ENCODE measurements around the gene KCNG2.

The KCNG2 gene

DNA sequence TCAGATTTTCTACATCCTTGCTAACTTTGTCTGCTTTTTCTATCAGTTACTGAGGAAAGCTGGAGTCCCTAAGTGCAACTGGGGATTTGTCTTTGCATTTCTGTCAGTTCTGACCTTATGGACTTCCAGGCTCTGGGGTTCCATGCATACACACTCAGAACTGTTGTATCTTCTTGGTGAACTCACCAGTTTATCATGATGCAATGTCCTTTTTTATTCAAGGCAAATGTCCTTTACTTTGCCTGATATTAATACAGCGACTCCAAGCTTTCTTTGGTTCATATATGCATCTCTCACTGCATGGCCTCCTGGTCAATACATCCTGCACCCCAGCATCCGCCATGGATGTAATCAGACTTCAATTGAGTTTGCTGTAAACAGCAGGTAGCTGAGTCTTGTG is 109.0 kb downstream of the KCNG2 start:
- DNase-seq (ENCODE audit: low read depth) = no peak

DNA sequence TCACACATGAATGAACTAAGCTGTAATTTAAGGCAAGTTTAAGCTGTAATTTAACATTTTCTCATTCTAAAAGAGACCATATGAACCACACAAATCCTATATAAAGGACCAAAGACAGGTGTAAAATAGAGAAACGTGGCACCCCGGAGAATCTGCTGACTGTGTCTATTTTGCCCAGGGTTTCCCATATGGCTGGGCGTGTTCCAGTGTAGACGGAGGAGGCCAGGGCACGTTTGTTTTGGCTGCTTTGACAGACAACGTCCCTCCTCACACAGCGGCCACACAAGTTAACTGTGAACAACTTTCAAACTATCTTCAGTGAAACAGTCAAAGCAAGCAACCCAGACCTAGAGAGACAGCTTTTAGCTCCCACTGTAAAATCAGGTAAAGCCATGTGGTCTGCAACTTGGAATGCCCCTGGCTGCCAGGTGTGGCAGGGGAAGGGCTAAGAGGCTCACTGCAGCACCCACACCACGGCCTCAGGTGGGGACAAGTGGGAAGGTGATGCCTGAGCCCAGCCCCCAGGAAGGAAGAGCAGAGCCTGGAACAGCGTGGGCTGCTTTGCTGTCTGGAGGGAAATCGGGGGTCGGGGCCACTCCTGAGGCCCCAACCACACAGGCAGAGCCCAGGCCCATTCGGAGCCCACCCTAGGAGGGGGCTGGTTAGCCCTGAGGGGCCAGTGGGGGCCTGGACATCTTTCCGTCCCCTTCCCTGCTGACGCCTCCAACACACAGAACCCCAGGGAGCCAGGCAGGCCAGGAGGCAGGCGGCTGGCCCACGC is 113.0 kb downstream of the KCNG2 start:
- no peak for DNase-seq (ENCODE audit: low read depth)

DNA sequence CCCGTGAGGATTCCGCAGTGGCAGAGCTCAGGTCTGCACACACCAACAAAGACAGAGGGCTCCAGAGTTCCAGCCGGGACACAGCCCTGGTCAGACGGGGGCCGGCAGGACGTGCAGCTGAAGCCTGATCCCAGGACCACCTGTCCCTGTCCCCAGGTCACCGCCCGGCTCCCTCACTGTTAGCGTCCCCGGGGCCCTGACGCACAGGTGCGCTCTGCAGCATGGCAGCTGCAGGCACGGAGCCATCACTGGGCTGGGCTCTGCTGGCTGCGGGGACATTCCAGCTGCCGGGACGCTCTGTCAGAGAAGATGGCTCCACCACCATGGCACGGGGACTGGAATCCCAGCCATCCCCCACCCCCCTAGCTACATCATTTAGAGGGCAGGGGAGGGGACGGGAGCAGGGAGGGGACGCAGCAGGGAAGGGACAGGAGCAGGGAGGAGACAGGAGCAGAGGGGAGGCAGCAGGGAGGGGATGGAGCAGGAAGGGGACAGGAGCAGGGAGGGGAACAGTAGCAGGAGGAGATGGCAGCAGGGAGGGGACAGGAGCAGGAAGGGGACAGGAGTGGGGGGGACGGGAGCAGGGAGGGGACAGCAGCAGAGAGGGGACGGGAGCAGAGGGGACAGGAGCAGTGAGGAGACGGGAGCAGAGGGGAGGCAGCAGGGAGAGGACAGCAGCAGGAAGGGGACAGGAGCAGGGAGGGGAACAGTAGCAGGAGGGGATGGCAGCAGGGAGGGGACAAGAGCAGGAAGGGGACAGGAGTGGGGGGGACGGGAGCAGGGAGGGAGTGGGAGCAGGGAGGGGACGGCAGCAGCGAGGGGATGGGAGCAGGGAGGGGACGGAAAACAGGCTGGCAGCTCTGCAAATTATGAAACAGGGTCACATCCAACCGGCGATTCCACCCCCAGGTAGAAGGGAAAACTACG is 113.9 kb downstream of the KCNG2 start:
- DNase-seq (ENCODE audit: low read depth) = no peak

DNA sequence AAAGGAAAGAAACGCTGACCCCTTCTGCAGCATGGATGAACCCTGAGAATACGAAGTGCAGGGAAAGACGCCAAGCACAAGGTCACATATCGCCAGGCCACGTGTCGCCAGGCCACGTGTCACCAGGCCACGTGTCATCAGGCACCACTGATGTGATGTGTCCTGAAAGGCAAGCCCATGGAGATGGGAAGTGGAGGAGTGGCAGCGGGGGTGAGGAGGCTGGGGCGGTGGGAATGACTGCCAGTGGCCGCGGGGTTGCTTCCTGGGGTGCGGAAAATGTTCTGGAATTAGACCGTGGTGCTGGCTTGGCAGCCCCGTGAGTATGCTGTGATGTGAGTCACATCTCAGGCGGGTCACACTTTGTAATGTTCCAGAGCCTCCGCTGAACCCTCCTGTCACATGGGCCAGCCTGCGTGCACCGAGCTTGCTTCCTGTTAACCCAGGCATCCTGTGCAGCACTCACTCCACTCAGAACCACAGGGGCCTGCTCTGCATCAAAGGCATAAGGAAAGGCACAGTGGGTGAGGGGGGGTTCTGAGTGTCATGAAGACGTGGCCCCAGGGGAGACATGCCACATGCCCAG is 114.8 kb downstream of the KCNG2 start:
- DNase-seq (ENCODE audit: low read depth) = peak; percentile 28

DNA sequence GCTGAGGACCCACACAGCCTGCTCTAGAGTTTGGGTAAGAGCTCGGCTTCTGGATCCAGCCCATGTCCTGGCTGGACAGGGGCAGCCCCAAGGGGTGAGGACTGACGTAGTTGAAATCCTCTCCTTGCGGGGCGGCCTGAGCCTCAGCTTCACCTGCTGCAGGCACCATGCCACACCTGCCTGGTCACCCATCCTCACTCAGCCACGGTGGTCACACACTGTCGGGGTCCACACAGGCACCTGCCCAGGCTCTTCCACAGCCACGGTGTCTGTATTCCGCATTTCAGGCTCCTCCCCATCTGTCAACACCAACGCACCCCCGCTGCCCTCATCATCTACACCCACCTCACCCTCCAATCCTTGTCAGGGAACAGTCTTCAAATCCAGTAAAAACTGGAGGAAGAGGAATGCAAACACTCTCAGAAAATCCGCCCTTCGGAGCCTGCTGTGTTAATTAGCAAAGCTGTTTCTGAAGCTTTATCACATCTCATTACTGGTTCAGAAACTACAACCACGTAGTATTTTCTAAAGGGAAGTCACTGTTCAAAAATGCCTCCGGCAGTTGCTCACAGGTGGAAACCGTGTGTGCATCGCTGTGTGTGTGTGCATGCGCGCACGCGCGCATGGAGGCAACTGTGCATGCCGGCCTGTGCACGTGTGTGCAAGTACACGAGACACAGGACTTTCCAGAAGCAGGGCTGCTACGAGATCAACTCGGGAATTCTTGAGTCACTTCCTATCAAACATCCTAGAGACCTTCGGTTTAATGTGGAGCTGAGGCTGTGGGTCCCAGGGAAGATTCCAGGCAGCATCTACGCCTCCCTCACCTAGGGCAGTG is 115.5 kb downstream of the KCNG2 start:
- no peak for DNase-seq (ENCODE audit: low read depth)

- DNase-seq (ENCODE audit: low read depth) = no peak
These were observed 116.9 kb downstream of the KCNG2 start for GRCh38 chr18:79914614-79915160.

DNA sequence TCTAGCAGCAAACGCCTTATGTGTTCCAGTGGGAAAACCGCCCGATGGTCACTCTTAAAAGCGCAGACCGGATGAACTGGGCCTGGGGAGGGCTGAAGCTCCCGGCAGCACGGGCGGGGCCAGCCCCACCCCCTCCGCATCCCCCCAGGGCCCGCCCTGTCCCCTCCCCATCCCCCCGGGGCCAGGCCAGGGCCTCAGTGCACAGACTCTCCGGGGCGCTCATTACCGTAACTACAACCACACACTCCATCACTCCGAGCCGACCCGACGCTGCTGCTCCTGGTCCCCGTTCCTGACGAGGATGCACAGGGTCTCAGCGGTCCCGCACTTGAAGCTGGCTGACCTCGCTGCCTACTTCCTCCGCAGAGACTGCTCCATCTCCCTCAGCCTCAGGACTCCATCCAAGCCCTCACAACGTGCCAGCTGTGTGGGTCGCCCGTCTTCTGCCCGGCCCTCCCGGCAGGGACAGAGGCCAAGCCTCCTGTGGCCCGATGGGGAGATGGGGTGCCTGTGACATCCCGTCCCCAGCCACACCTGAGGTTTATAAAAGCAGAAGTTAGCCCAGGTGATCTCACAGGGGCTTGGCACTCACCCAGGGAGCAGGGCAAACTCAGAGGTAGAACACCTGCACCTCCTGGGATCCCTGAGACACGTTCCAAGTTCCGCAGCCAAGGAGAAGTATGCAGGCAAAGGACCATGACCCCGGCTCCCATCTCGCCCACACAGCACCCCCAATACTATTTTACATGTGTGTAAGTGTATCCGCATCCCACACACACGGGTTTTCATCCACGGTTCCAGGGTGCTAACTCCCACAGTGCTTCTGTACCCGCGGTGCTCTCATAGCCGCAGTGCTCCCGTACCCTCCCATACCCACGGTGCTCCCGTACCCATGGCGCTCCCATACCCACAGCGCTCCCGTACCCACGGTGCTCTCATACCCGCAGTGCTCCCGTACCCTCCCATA is 117.7 kb downstream of the KCNG2 start:
- DNase-seq (ENCODE audit: low read depth) = no peak

- DNase-seq (ENCODE audit: low read depth) = no peak
These were observed 118.4 kb downstream of the KCNG2 start for GRCh38 chr18:79916128-79916494.

GRCh38 chr18:79916546-79917168 is 118.9 kb downstream of the KCNG2 start:
- DNase-seq (ENCODE audit: low read depth) = no peak

DNA sequence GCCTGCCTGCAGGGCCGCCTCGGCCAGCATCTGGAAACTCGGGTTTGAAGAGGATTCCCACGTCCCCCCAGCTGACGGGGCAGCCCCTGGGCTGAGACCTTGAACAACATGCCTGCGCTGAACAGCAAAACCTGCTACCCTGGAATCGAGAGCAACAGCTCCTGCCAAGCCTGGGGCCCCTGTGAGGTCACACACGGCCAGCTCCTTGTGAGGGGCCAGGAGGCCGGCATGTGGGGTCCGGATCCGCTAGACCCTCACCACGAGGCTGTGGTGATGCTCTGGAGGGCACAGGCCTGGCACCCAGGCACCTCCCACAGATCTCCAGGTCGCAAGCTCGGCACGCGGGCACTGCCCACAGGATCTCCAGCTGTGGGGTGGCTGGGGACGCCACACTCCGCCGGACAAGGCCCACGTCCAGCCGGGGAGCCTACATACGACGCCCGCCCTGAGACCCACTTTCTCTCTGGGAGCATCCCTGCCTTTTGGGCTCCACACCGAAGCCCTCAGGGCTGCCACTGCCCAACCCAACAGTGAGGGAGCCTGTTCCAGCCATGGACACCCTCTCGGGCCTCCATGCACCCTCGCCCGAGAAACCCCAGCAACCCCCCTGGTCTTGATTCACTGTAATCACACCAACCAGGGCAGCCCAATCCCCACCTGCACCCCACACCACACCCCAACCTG is 119.6 kb downstream of the KCNG2 start:
- no peak for DNase-seq (ENCODE audit: low read depth)

DNA sequence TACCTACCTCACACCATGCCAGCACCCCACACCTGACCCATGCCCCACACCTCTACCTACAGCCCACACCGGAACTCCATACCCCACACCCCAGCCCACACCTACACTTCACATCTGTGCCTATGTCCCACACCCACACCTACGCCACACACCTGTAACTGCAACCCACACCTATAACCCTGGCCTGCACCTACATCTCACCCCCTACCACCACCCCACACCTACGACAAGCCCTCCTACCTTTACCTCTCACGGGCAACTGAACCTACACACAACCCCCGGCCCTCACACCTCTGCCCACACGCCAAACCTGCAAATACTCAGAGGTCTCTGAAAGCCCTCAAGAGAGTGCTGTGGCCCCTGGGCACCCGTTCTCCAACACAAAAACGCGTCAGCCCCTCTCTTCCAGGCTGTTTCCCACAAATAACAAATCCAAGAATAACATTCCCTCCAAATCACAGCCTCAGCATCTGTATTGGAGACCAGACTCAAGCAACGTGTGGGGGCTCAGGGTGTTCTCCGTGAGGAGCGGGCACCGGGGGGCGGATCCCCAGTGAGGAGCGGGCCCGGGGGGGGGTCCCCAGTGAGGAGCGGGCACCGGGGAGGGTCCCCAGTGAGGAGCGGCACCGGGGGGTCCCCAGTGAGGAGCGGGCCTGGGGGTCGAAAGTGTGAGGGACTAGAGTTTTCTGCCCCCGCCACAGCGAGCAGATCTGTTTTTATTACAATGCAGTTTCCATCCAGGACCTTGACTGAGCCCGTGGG is 120.3 kb downstream of the KCNG2 start:
- no peak for DNase-seq (ENCODE audit: low read depth)

GRCh38 chr18:79918615-79919011 is 120.9 kb downstream of the KCNG2 start:
- DNase-seq (ENCODE audit: low read depth) = no peak

- no peak for DNase-seq (ENCODE audit: low read depth)
These were observed 121.4 kb downstream of the KCNG2 start for GRCh38 chr18:79919089-79919488.

GRCh38 chr18:79921984-79922965 is 124.5 kb downstream of the KCNG2 start:
- DNase-seq (ENCODE audit: low read depth) = no peak

GRCh38 chr18:79922971-79923411 is 125.3 kb downstream of the KCNG2 start:
- DNase-seq (ENCODE audit: low read depth) = no peak

DNA sequence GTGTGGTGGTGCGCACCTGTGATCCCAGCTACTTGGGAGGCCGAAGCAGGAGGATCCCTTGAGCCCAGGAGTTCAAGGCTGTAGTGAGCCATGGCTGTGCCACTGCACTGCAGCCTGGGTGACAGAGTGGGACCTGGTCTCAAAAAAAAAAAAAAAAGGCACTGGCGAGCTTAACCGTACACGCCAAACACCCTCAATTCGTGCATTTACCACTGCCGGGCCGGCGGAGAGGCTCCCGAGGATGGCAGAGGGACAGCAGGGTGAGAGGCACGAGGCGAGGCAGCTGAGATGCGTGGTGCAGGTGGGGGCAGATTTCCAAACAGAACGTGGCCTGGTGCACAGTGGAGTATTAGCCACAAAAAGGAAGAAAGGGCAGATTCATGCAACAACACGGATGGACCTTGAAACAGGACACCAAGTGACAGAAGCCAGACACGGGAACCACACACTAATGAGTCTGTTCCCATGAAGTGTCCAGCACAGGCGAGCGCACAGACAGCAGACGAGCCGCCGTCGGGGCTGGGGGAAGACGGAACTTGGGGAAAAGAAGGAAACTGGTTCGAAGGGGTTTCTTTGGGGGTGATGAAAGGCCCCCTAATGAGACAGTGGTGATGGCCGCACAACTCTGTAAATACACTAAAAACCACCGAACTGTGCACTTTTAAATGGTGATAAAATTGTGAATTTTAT is 126.3 kb downstream of the KCNG2 start:
- DNase-seq (ENCODE audit: low read depth) = no peak

Measured in activated T-cell treated with anti-CD3 and anti-CD28 coated beads for 48 hours (primary cell).